Measurements from ENCODE around the gene MTCL1.

The MTCL1 gene

GRCh38 chr18:8705238-8705960 is at the start of gene MTCL1:
TSS of gene MTCL1 (plus strand) at chr18:8705556. CDS start at chr18:8705661, 105 bp downstream.
- peak; percentile 48 for DNase-seq

DNA sequence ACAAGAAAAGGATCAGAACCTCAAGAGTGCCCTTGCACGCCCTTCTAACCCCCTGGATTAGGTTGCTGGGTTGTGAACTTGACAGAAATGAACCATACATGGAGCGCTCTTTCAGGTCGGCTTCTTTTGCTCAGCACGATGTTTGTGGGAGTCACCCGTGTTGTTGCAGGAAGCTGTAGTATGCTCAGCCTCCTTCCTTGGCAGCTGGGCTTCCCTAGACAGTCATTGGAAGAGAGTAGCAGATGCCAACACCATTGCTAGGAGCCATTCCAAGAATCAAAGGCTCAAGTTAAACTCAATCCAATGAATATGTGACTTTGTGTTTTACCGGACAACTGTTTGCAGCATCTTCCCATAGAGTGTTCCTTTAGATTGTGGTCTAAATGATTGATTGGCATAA is 49.1 kb upstream of the MTCL1 start:
- DNase-seq: no peak

DNA sequence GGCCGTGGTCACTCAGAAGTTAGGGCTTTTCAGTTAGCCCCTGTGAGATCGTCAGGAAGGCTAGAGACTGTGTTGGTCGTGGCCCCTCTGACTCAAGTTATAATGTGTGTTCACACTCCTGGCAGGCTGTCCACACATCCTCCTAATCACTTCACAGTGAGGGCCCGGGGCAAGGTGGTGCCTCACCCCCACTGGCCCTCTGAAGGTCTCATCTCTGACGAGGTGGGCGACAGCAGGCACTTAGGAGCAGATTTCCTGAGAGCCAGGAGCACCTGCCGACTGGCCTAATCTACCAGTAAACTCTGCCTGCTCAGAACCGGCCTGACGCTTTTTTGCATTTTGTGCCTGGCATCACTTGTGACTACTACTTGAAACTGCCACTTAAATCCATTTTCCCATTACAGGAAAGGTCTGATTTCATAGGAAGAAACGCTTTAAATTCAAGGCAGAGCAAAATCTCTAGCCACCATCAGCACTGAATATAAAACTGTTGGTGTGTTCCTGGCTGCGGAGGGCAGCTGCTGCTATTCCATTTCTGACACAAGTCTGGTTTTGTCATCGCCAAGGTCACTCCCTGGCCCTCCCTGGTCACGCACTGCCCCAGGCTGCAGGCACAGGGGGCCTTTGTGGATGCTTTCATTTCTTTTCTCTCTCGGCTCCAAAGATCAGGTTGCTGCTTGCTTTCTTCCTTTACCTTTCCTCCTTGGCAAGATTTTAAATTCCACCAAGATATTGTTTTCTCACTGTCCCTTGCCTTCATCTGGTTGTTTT is 48.1 kb upstream of the MTCL1 start:
- peak; percentile 50 for DNase-seq

GRCh38 chr18:8657873-8658470 is 47.4 kb upstream of the MTCL1 start:
- DNase-seq: no peak

GRCh38 chr18:8658858-8659485 is 46.4 kb upstream of the MTCL1 start:
- DNase-seq: no peak

DNA sequence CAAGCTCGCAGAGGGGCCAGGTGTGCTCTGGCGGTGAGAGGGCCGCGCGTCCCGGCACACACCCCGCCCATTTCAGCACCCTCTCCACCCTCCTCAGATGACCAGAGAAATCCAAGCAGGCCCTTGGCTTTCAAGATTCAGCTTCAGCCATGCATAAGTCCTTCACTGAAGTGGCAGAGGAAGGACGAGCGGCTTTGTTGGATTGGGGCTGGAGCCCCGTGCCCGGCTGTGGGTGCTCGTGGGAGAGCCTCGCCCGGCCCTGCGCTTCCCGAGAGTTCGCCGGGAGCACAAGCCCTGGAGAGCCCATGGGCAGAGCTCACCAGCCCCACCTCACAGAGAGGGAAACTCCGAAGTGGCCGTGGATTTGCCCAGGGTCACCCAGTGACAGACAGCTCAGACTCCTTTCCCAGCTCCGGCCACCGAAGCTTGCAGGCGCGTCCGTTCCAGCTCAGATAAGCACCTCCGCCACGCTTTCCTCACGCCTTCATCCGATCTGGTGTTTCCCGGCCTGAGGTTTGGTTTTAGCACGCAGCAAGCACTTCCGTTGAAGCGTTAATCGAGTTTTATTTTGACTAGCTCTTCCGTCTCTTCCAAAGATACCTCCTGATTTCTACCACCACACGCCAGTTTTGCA is 45.6 kb upstream of the MTCL1 start:
- peak; percentile 69 for DNase-seq

DNA sequence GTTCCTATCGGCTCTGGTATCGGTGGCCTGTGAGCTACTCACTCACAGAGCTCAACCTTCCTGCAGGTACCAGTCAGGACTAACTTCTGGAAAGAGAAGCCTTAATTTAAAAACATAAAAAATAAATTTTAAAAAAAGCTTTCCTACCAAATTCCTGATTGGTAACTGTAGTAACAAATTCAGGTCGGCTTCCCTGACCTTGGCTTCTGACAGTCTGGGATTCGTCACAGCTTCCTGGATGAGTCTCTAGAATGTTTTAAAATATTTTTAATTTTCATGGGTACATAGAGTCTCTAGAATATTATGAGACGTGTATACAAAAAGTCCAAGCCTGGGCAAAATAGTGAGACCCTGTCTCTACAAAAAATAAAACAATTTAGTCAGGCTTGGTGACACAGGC is 45.0 kb upstream of the MTCL1 start:
- no peak for DNase-seq

GRCh38 chr18:8661754-8662559 is 43.4 kb upstream of the MTCL1 start:
- peak; percentile 88 for DNase-seq

- DNase-seq: peak; percentile 82
Observed at GRCh38 chr18:8662560-8663255, 42.6 kb upstream of the MTCL1 start.

DNA sequence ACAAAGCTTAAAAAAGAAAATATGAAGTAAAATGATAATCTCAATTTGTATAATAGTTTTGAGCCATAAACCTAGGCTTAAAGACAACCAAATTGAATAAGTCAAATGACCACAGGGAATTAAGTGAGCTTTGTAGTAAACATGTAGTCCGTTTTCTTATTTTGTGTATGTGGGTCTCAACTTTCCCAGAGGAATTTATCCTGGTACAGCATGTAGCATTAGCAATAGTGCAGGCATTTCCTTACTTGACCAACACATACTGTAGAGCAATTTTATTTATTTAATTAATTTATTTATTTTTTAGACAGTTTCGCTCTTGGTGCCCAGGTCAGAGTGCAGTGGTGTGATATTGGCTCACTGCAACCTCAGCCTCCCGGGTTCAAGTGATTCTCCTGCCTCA is 37.5 kb upstream of the MTCL1 start:
- no peak for DNase-seq

DNA sequence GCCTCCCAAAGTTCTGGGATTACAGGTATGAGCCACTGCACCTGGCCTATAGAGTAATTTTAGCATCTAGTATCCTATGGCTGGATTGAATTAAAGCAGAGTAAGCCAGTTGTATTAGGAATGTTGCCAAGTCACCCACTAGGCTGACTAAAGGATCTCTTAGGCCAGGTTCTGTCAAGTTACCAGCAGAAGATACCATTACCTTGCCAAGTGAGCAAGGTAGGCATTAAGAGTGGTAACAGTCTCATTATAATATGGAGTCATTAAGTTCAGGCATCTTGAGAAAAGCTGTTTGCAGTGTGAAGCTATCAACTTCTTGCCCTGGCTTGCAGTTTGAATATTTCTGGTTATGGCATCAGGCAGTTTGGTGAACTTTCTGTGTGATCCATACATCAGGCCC is 37.0 kb upstream of the MTCL1 start:
- DNase-seq: no peak

GRCh38 chr18:8669571-8669970 is 35.8 kb upstream of the MTCL1 start:
- no peak for DNase-seq

GRCh38 chr18:8673256-8674209 is 31.8 kb upstream of the MTCL1 start:
- no peak for DNase-seq

- DNase-seq: no peak
Observed at GRCh38 chr18:8675057-8675456, 30.3 kb upstream of the MTCL1 start.

GRCh38 chr18:8681196-8681595 is 24.2 kb upstream of the MTCL1 start:
- no peak for DNase-seq

DNA sequence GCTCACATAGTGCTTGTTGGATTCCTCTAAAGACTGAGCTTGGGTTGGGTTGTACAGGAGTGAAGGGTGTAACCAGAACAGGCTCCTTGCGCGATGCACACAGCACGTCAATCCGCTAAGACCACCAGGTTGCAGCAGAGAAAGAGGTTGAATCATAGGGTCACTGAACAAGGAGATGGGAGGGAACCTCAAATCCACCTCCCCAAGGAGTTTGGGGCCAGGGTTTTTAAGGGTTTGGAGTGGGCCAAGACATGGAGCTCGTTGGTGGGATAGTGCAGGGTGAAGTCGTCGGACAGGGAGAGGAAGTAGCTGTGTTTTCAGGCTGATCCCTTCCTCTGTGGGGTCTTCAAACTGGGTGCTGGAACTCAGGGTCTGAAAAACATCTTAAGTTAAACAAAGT is 20.8 kb upstream of the MTCL1 start:
- DNase-seq: no peak

DNA sequence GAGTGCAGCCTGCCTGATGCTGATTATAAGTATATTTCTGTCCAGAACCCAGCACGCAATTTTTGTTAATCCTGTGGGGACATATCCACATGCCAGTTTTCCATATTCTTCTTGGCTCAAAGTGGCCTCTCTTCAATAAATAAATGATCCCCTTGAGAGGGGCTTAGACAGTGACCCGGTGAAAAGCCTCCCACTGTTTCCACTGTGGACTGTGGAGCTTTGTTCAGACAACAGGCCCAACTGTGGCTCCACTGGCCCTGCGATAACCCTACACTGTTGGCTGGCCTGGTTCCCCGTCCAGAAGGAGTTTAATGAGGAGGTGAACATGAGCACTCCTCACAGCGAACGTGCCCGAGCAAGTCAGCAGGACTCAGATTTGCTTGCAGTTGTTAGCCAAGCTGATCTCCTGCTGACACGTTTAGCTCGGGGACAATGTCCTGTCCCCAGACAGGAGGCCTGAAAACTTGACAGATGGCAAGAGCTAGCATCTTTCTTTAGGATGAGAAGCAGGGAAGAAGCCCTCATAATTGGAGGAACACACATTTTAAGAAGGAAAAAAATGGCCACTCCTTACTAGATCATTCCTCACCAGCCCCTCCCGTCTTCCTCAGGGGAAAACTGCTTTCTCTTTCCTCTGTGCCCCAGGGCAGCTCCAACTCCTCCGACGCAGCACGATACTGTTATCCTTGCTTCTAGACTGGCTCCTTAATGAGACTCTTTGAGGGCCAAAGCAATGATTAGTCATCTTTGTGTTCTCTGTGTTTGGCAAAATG is 20.0 kb upstream of the MTCL1 start:
- DNase-seq: peak; percentile 73

DNA sequence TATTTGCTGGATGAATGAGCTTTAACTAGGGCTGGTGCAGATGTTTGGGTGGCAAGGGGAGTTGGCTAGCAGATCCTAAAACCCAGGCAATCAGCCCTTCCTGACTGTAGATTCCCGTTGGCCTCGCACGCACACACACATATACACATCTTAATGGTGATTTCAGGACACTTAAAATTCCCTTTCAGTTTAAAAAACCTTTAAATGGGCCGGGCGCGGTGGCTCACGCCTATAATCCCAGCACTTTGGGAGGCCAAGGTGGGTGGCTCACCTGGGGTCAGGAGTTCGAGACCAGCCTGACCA is 19.5 kb upstream of the MTCL1 start:
- no peak for DNase-seq

GRCh38 chr18:8686611-8687010 is 18.7 kb upstream of the MTCL1 start:
- no peak for DNase-seq
